Muscle layer of colon (tissue), 2 donors: ENCODE measurements around the gene INPP5A.
A peak's percentile ranks its signal among the peaks of the same experiment; 100 is the strongest.

Experiments used
- H3K27ac ChIP-seq: one replicate; pipeline ENCODE4 v1.7.0; 2013; ENCODE audit warnings: low read depth, mild to moderate bottlenecking, low read length, moderate library complexity
- H3K27me3 ChIP-seq, 2 donors: one replicate each; pipeline ENCODE4 v1.7.0; 2013; ENCODE audit warnings: low read length in 2 of 2, mild to moderate bottlenecking in 2 of 2; ENCODE audit not compliant: insufficient read depth in 2 of 2, control insufficient read depth in 1 of 2
- H3K36me3 ChIP-seq: one replicate; pipeline ENCODE4 v1.7.0; 2013; ENCODE audit warnings: mild to moderate bottlenecking, low read length; ENCODE audit not compliant: insufficient read depth
- H3K4me1 ChIP-seq: one replicate; pipeline ENCODE4 v1.7.0; 2013; ENCODE audit warnings: mild to moderate bottlenecking, low read length; ENCODE audit not compliant: insufficient read depth
- H3K4me3 ChIP-seq, 2 donors: one replicate each; pipeline ENCODE4 v1.7.0; 2013; ENCODE audit warnings: low read length in 2 of 2, low read depth in 1 of 2, mild to moderate bottlenecking in 1 of 2, moderate library complexity in 1 of 2
- H3K9ac ChIP-seq: one replicate; pipeline ENCODE4 v1.7.0; 2013; ENCODE audit warnings: low read length
- H3K9me3 ChIP-seq: one replicate; pipeline ENCODE4 v1.7.0; 2013; ENCODE audit warnings: mild to moderate bottlenecking, low read length
- donor health status: abdominal sarcoma.
- donor health status: Adenocarcinoma of cecum.

The INPP5A gene

GRCh38 chr10:132632851-132633684 lies 95.5 kb downstream of the INPP5A start:
- peak overlapping the region; percentile 76 for H3K9ac ChIP-seq
- H3K4me1 ChIP-seq, result peaks cover 83% of the 10 kb centered on the region
- peak overlapping the region; percentile 95 for H3K27ac ChIP-seq
- H3K9me3 ChIP-seq, result no peaks in the 10 kb centered on the region
- H3K36me3 ChIP-seq, result no peaks in the 10 kb centered on the region
- H3K27me3 ChIP-seq, result no peaks in the 10 kb centered on the region
- H3K4me3 ChIP-seq, result no peak overlapping the region

DNA sequence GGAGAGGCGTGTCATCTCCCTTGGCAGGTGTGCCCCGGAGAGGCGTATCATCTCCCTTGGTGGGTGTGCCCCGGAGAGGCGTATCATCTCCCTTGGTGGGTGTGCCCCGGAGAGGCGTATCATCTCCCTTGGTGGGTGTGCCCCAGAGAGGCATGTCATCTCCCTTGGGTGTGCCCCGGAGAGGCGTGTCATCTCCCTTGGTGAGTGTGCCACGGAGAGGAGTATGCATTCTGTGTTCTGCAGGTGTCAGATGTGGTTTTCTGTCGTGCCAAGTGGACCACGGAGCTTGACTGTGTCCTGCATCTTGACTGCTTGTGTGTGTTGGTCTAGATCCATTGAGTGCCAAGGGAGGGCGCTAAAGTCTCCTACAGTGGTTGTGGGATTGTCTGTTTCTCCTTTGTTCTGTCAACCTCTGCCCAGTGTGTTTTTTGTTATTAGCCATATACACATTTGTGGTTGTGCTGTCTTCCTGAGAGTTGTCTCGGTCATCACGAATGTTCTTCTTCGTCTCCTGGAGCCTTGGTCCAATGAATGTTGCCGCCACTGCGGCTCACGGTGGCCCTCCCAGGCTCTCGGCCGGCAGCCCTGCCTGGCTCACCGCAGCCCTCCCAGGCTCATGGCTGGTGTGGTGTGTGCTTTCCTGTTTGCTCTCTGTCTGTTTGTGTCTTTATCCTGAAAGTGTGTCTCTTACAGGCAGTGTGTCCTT lies 96.8 kb downstream of the INPP5A start:
- Histone ChIP-seq H3K9ac (peak overlapping the region; percentile 76), H3K36me3 (no peaks in the 10 kb centered on the region), H3K4me1 (peaks cover 72% of the 10 kb centered on the region), H3K27me3 (no peaks in the 10 kb centered on the region), H3K4me3 (no peak overlapping the region), H3K27ac (peak overlapping the region; percentile 95), H3K9me3 (no peaks in the 10 kb centered on the region)

DNA sequence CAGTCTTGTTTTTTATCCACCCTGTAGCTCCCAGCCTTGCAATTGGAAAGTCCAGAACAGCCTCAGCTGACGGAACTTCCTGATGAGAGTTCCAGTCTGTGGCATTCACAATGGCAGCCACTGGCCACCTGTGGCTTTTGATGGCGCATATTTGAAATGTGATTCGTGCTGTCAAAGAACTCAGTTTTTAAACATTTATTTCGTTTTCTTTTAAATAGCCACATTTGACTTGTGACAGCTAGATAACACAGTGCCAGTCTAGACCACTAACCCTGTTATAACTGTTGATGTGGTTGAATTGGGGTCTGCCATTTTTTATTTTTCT lies 97.3 kb downstream of the INPP5A start:
- H3K9ac ChIP-seq, result no peak overlapping the region
- H3K27ac ChIP-seq, result peak overlapping the region; percentile 95
- peaks cover 67% of the 10 kb centered on the region for H3K4me1 ChIP-seq
- no peaks in the 10 kb centered on the region for H3K27me3 ChIP-seq
- H3K4me3 ChIP-seq, result no peak overlapping the region
- H3K9me3 ChIP-seq, result no peaks in the 10 kb centered on the region
- no peaks in the 10 kb centered on the region for H3K36me3 ChIP-seq

- Histone ChIP-seq H3K27ac (no peak overlapping the region), H3K4me1 (peaks cover 64% of the 10 kb centered on the region)
These were observed 98.8 kb downstream of the INPP5A start for GRCh38 chr10:132636358-132636757.

GRCh38 chr10:132637477-132638129 lies 100.0 kb downstream of the INPP5A start:
- no peaks in the 10 kb centered on the region for H3K9me3 ChIP-seq
- no peaks in the 10 kb centered on the region for H3K27me3 ChIP-seq
- peak overlapping the region; percentile 26 for H3K9ac ChIP-seq
- H3K36me3 ChIP-seq, result no peaks in the 10 kb centered on the region
- peak overlapping the region in 1 of 2 donors; percentile 30 for H3K4me3 ChIP-seq
- peaks cover 63% of the 10 kb centered on the region for H3K4me1 ChIP-seq
- H3K27ac ChIP-seq, result peak overlapping the region; percentile 48

More at GRCh38 chr10:132636358-132636757, 98.8 kb downstream of the INPP5A start:
- Histone ChIP-seq H3K36me3 (no peaks in the 10 kb centered on the region), H3K9me3 (no peaks in the 10 kb centered on the region), H3K4me3 (no peak overlapping the region), H3K27me3 (no peaks in the 10 kb centered on the region), H3K9ac (no peak overlapping the region)

- Histone ChIP-seq H3K36me3 (no peaks in the 10 kb centered on the region), H3K4me1 (peaks cover 61% of the 10 kb centered on the region), H3K9me3 (no peaks in the 10 kb centered on the region), H3K27ac (peak overlapping the region; percentile 48), H3K9ac (no peak overlapping the region), H3K4me3 (peak overlapping the region in 1 of 2 donors; percentile 30), H3K27me3 (no peaks in the 10 kb centered on the region)
These were observed 100.5 kb downstream of the INPP5A start for GRCh38 chr10:132638130-132638515.

- Histone ChIP-seq H3K36me3 (no peaks in the 10 kb centered on the region), H3K4me3 (no peak overlapping the region), H3K27ac (no peak overlapping the region), H3K27me3 (no peaks in the 10 kb centered on the region), H3K9ac (no peak overlapping the region), H3K9me3 (no peaks in the 10 kb centered on the region), H3K4me1 (peaks cover 51% of the 10 kb centered on the region)
These were observed 101.9 kb downstream of the INPP5A start for GRCh38 chr10:132639470-132639869.

GRCh38 chr10:132640326-132641125 lies 102.9 kb downstream of the INPP5A start:
- Histone ChIP-seq H3K4me3 (peak overlapping the region in 1 of 2 donors; percentile 29), H3K9me3 (no peaks in the 10 kb centered on the region), H3K9ac (peak overlapping the region; percentile 44), H3K27me3 (no peaks in the 10 kb centered on the region), H3K36me3 (no peaks in the 10 kb centered on the region), H3K27ac (peak overlapping the region; percentile 75), H3K4me1 (peaks cover 53% of the 10 kb centered on the region)

DNA sequence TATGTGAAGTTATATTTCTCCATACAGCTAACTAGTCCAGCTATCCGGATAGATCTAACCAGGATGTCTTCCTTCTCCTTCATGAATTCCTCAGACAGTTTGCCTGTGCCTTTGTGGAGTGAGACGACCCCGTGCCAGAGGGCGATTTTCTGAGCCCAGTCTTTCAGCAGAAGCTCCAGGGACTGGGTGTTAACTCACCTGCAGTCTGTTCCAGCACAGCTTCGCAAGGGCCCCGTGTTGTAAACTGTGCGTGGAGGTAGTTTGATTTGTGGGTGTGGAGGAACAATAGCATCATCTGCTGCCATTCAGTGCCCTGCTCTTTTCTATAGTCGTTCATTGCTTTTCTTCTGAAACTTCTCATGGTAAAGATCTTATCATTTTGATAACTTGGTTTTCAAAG lies 103.8 kb downstream of the INPP5A start:
- H3K4me3 ChIP-seq, result peak overlapping the region in 1 of 2 donors; percentile 29
- H3K27me3 ChIP-seq, result no peaks in the 10 kb centered on the region
- peaks cover 52% of the 10 kb centered on the region for H3K4me1 ChIP-seq
- H3K27ac ChIP-seq, result peak overlapping the region; percentile 75
- no peaks in the 10 kb centered on the region for H3K9me3 ChIP-seq
- no peaks in the 10 kb centered on the region for H3K36me3 ChIP-seq
- H3K9ac ChIP-seq, result peak overlapping the region; percentile 44

DNA sequence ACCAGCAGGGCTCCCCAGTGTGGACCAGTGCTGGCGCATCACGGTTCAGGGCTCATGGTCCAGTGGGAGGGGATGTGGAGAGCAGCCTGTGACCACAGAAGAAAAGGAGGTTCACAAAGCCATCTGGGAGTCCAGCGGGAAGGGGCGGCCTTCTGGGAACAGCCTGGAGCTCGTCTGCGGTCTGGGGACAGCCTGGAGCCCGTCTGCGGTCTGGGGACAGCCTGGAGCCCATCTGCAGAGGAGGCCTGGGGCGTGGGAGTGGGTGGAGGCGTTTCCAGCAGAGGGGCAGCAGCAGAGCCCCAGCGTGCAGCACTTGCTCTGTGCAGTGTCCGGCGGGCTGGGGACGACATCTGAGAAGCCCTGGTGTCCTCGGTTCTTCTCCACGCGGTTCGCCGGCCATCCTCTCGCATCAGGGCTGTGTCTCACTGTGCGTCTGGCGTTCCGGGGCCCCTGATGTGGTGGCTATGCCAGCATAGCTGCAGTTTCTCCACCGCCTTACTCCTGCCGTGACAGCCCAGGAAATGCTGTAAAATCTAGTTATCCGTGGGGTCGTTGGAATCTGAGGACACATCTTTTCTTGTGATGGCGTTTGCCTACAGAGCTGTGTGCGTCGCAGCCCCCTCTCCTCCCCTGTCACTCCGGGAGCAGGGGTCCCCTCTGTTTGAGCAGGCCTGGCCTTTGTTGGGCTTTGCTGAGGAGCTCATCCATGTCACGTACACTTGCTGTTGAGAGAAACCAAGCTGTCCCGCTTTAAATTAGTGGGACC lies 104.6 kb downstream of the INPP5A start:
- no peaks in the 10 kb centered on the region for H3K27me3 ChIP-seq
- no peak overlapping the region for H3K9ac ChIP-seq
- H3K4me3 ChIP-seq, result no peak overlapping the region
- peaks cover 49% of the 10 kb centered on the region for H3K4me1 ChIP-seq
- no peaks in the 10 kb centered on the region for H3K9me3 ChIP-seq
- H3K36me3 ChIP-seq, result no peaks in the 10 kb centered on the region
- H3K27ac ChIP-seq, result peak overlapping the region; percentile 75
